Activated naive CD4-positive, alpha-beta T cell treated with anti-CD3 and anti-CD28 coated beads, Interleukin-2, amount 10 ng/mL, durations not matched to agents 7 days and 5 days (primary cell): Measurements from ENCODE around the gene GPRIN3.
"Not testable (repeated sequence)": the region's sequence is repeated elsewhere in the genome, so short reads cannot be mapped to it uniquely, and the experiment has no call there.

Experiments used
- CTCF ChIA-PET: fragments of 350-600 bp; sonication (Branson Sonifier 250); formaldehyde crosslinking; loops from one replicate; lab custom pipeline; 2021; ENCODE audit warnings: antibody characterized with exemption; lab: Charles Lee
- DNase-seq: peaks from one replicate; pipeline ENCODE4 v3.0.0-alpha.2; 2020
- H3K27ac Mint-ChIP-seq: one replicate; pipeline ENCODE4 v1.8.0; 2021; ENCODE audit warnings: mild to moderate bottlenecking, moderate library complexity, mixed read lengths
- H3K27me3 Mint-ChIP-seq: one replicate; pipeline ENCODE4 v1.8.0; 2021; ENCODE audit warnings: mild to moderate bottlenecking, mixed read lengths
- H3K36me3 Mint-ChIP-seq: one replicate; pipeline ENCODE4 v1.8.0; 2021; ENCODE audit warnings: mixed read lengths
- H3K4me1 Mint-ChIP-seq: one replicate; pipeline ENCODE4 v1.8.0; 2021; ENCODE audit warnings: mixed read lengths
- H3K4me3 Mint-ChIP-seq: one replicate; pipeline ENCODE4 v1.8.0; 2021; ENCODE audit warnings: mild to moderate bottlenecking, moderate library complexity, mixed read lengths
- H3K9me3 Mint-ChIP-seq: one replicate; pipeline ENCODE4 v1.8.0; 2021; ENCODE audit warnings: mixed read lengths

Gene GPRIN3

GRCh38 chr4:89331686-89332544 is 24.3 kb upstream of the GPRIN3 start:
- no peak for DNase-seq
- H3K4me1 Mint-ChIP-seq: peaks cover 7% of the 10 kb centered on the region
- H3K9me3 Mint-ChIP-seq: peaks cover 11% of the 10 kb centered on the region
- no peaks in the 10 kb centered on the region for H3K27me3 Mint-ChIP-seq
- H3K36me3 Mint-ChIP-seq: peaks cover 17% of the 10 kb centered on the region
- no peak overlapping the region for H3K27ac Mint-ChIP-seq
- CTCF ChIA-PET: interaction anchor here (1.2 kb wide), 1 partner anchor 106 kb away, joined by 3 read pairs; no protein-coding TSS in a partner anchor
- H3K4me3 Mint-ChIP-seq: no peak overlapping the region

DNA sequence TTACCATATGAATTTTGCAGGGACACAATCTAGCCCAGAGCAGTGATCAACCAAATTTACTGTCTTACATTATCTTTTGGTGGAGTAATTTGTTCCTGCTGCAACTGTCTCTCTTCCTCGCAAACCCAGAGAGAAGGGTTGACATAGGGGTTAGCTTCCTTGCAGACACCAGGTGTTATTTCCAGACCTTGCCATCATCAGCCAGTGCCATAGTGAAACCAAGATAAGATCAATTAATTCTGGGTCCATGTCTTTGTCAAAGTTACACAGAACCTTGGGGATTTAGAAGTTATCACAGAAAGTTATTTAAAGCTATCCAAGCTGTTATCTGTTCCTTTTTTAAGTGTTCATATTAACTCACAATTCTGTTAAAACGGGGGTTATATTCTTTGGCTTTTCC is 23.6 kb upstream of the GPRIN3 start:
- Mint-ChIP-seq H3K36me3 (peaks cover 17% of the 10 kb centered on the region), H3K4me3 (no peak overlapping the region), H3K4me1 (peaks cover 7% of the 10 kb centered on the region), H3K27ac (no peak overlapping the region), H3K27me3 (no peaks in the 10 kb centered on the region), H3K9me3 (peaks cover 11% of the 10 kb centered on the region)
- no peak for DNase-seq
- CTCF ChIA-PET: interaction anchor here (1.2 kb wide), 1 partner anchor 106 kb away, joined by 3 read pairs; no protein-coding TSS in a partner anchor

GRCh38 chr4:89329280-89329679 is 21.7 kb upstream of the GPRIN3 start:
- no peak for DNase-seq
- peaks cover 10% of the 10 kb centered on the region for H3K4me1 Mint-ChIP-seq
- CTCF ChIA-PET: interaction anchor here (1.1 kb wide), 1 partner anchor 29 kb away, joined by 3 read pairs; no protein-coding TSS in a partner anchor
- H3K27me3 Mint-ChIP-seq: no peaks in the 10 kb centered on the region
- no peak overlapping the region for H3K27ac Mint-ChIP-seq
- H3K9me3 Mint-ChIP-seq: peaks cover 11% of the 10 kb centered on the region
- H3K36me3 Mint-ChIP-seq: peaks cover 14% of the 10 kb centered on the region
- no peak overlapping the region for H3K4me3 Mint-ChIP-seq

DNA sequence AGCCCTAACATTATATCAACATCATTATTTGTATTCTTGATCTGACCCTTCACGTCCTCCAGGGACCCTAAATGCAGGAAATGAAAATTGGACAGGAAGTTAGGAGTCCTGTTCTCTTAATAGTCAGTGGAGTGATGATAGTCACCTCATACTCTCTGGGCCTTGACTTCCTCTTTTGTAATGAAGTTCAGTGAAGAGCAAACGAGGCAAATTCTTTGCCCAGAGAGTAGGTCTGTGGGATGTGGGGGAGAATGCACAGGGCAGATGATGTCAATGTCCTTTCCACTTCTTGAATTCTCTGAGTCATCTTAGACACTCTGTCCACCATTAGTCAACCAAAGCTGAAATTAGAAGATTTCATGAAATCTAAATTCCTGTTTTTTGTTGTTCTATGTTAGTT is 17.1 kb upstream of the GPRIN3 start:
- CTCF ChIA-PET: interaction anchor here (0.9 kb wide), 1 partner anchor 16 kb away, joined by 3 read pairs; no protein-coding TSS in a partner anchor
- peaks cover 9% of the 10 kb centered on the region for H3K4me1 Mint-ChIP-seq
- H3K27ac Mint-ChIP-seq: no peak overlapping the region
- H3K9me3 Mint-ChIP-seq: peaks cover 13% of the 10 kb centered on the region
- H3K36me3 Mint-ChIP-seq: peaks cover 14% of the 10 kb centered on the region
- H3K4me3 Mint-ChIP-seq: no peak overlapping the region
- no peaks in the 10 kb centered on the region for H3K27me3 Mint-ChIP-seq
- DNase-seq: no peak

DNA sequence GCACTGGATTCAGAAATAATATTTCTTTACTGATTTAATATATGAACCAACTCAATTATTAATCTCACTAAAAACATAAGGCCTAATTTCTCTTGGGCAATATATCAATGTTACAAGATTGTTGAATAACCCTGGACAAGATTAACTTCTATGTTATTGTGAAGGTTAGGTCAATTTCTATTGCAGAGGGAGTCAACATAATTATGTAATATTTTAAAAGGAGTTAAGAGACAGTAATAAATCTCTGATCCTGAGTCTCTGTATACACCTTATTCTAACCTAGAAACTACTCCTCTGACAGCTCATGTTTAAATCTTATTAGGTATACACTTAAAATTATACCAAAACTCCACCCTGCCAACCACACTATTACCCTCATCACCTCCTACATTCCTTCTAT is 15.1 kb upstream of the GPRIN3 start:
- H3K4me1 Mint-ChIP-seq: peaks cover 26% of the 10 kb centered on the region
- H3K9me3 Mint-ChIP-seq: peaks cover 9% of the 10 kb centered on the region
- CTCF ChIA-PET: no interaction called here
- peaks cover 13% of the 10 kb centered on the region for H3K36me3 Mint-ChIP-seq
- H3K27ac Mint-ChIP-seq: no peak overlapping the region
- H3K27me3 Mint-ChIP-seq: no peaks in the 10 kb centered on the region
- no peak overlapping the region for H3K4me3 Mint-ChIP-seq
- no peak for DNase-seq

DNA sequence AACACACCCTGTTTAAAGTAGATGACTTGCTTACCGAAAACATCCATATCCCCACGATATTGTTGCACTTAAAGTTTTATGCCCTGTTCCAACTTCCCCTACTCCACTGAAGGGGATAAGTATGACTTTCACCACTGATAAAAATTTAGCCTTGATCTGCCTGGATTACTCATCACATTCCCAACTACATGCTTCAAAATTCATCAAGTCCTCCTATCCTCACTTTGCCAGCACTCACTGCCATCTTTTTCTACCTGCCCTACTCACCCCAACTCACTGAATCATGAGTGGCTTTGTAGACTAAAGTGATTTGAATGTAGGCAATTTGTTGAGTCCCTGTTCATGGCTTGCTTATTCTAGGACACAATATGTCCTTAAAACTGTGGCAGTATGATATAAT is 12.2 kb upstream of the GPRIN3 start:
- Mint-ChIP-seq H3K4me3 (no peak overlapping the region), H3K27ac (no peak overlapping the region), H3K27me3 (no peaks in the 10 kb centered on the region), H3K36me3 (peaks cover 9% of the 10 kb centered on the region), H3K4me1 (peaks cover 44% of the 10 kb centered on the region), H3K9me3 (peaks cover 5% of the 10 kb centered on the region)
- no peak for DNase-seq
- CTCF ChIA-PET: no interaction called here

- H3K36me3 Mint-ChIP-seq: peaks cover 9% of the 10 kb centered on the region
- CTCF ChIA-PET: interaction anchor here (1.0 kb wide), 1 partner anchor 8 kb away, joined by 3 read pairs; no protein-coding TSS in a partner anchor
- peak; percentile 23 for DNase-seq
Measured at GRCh38 chr4:89316931-89317366, 9.3 kb upstream of the GPRIN3 start.

DNA sequence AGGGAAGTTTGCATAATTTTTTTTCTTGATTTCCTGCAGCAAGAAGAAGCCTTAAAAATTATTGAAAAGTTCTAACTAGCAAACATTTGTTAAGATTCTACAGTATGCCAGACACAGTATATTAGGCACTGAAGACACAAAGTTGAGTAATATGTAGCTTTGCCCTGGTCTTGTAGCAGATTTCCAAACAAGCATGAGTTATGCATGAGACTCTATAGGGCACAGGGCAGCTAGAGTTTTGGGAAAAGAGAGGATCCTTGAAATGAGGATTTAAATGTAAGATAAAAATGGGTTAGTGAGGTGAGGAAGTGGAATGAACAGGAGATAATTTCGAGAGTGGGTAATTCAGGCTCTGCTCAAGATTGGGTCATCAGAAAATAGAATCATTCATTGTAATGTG is 8.6 kb upstream of the GPRIN3 start:
- CTCF ChIA-PET: no interaction called here

More at GRCh38 chr4:89316931-89317366, 9.3 kb upstream of the GPRIN3 start:
- H3K27ac Mint-ChIP-seq: peak overlapping the region; percentile 92
- peaks cover 4% of the 10 kb centered on the region for H3K27me3 Mint-ChIP-seq
- peak overlapping the region; percentile 45 for H3K4me3 Mint-ChIP-seq
- peaks cover 41% of the 10 kb centered on the region for H3K4me1 Mint-ChIP-seq
- peaks cover 5% of the 10 kb centered on the region for H3K9me3 Mint-ChIP-seq

DNA sequence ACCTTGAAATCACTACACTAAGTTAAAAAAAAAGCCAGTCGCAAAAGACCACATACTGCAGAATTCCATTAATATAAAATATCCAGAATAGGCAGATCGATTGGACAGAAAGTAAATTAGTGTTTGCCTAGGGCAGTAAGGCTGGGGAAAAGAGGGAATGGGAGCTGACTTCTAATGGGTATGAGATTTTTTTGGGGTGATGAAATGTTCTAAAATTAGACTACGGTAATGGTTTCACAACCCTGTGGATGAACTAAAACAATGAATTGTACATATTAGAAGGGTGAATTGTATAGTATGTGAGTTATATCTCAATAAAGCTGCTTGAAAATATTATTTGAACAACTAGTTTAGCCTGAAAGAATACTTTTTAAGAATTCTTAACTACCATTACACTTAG is 6.7 kb upstream of the GPRIN3 start:
- peaks cover 50% of the 10 kb centered on the region for H3K4me1 Mint-ChIP-seq
- H3K36me3 Mint-ChIP-seq: peaks cover 4% of the 10 kb centered on the region

More for the DNA sequence above, 8.6 kb upstream of the GPRIN3 start:
- no peak for DNase-seq
- peaks cover 9% of the 10 kb centered on the region for H3K36me3 Mint-ChIP-seq
- H3K9me3 Mint-ChIP-seq: peaks cover 5% of the 10 kb centered on the region
- H3K4me1 Mint-ChIP-seq: peaks cover 45% of the 10 kb centered on the region
- peak overlapping the region; percentile 92 for H3K27ac Mint-ChIP-seq
- no peak overlapping the region for H3K4me3 Mint-ChIP-seq
- H3K27me3 Mint-ChIP-seq: peaks cover 4% of the 10 kb centered on the region

DNA sequence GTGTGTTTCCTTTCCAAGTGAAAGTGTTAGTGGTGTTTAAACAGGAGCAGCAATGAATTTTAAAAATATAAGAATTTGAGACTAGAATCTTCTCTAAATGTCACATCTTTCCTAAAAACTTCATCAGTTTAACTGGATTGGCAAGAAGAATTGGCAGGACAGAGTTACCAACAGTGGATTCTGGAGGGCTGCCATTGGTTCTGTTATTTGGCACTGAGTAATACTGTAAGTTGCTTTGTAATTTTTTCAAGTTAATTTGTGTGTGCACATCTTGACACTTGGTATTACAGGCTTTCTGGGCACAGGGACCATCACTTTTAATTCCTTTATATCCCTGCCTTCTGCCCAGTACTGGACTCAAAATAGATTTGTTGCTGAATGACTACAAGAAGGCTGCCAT is 4.5 kb upstream of the GPRIN3 start:
- H3K27ac Mint-ChIP-seq: no peak overlapping the region
- peaks cover 4% of the 10 kb centered on the region for H3K27me3 Mint-ChIP-seq
- CTCF ChIA-PET: interaction anchor here (1.9 kb wide), 1 partner anchor 12 kb away, joined by 5 read pairs; no protein-coding TSS in a partner anchor
- H3K36me3 Mint-ChIP-seq: peaks cover 1% of the 10 kb centered on the region
- no peak for DNase-seq
- no peaks in the 10 kb centered on the region for H3K9me3 Mint-ChIP-seq
- H3K4me1 Mint-ChIP-seq: peaks cover 40% of the 10 kb centered on the region
- no peak overlapping the region for H3K4me3 Mint-ChIP-seq

More for the DNA sequence above, 6.7 kb upstream of the GPRIN3 start:
- Mint-ChIP-seq H3K27me3 (peaks cover 4% of the 10 kb centered on the region), H3K4me3 (no peak overlapping the region), H3K9me3 (no peaks in the 10 kb centered on the region), H3K27ac (no peak overlapping the region)
- CTCF ChIA-PET: interaction anchor here (1.2 kb wide), 1 partner anchor 81 kb away, joined by 3 read pairs; no protein-coding TSS in a partner anchor
- DNase-seq: no peak

DNA sequence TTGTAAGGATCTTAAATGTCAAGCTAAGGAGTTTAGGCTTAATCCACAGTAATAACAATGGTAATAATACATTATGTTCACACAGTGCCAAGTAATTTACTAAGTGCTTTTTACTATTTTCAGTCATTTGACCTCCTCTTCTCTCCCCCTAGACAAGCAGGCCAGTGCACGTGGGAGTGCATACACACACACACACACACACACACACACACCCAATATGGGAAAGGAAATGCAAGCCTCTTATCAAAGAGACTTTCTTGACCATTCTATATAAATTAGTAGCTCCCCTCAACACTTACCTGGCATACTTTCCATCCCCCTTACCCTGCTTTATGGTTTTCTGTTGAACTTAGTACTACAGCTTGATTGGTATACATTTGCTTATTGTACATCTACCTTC is 3.8 kb upstream of the GPRIN3 start:
- Mint-ChIP-seq H3K27ac (no peak overlapping the region), H3K36me3 (peaks cover 5% of the 10 kb centered on the region), H3K4me3 (no peak overlapping the region), H3K4me1 (peaks cover 34% of the 10 kb centered on the region), H3K9me3 (no peaks in the 10 kb centered on the region), H3K27me3 (peaks cover 4% of the 10 kb centered on the region)
- DNase-seq: no peak
- CTCF ChIA-PET: interaction anchor here (1.9 kb wide), 1 partner anchor 12 kb away, joined by 5 read pairs; no protein-coding TSS in a partner anchor

DNA sequence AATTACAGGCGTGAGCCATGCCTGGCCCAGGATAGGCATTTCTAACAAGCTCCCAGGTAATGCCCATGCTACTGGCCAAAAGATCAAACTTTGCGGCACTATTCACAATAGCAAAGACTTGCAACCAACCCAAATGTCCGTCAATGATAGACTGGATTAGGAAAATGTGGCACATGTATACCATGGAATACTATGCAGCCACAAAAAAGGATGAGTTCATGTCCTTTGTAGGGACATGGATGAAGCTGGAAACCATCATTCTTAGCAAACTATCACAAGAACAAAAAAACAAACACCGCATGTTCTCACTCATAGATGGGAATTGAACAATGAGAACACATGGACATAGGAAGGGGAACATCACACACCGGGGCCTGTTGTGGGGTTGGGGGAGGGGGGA is 1.6 kb upstream of the GPRIN3 start:
- not testable (repeated sequence) for H3K27me3 Mint-ChIP-seq, DNase-seq, H3K27ac Mint-ChIP-seq, H3K9me3 Mint-ChIP-seq
- peaks cover 38% of the 10 kb centered on the region for H3K4me1 Mint-ChIP-seq
- CTCF ChIA-PET: interaction anchor here (0.7 to 1.6 kb wide), 3 partner anchors 17 to 127 kb away, joined by 3 to 7 read pairs (median 5); no protein-coding TSS in a partner anchor
- H3K4me3 Mint-ChIP-seq: peak overlapping the region; percentile 5
- peaks cover 22% of the 10 kb centered on the region for H3K36me3 Mint-ChIP-seq

- Mint-ChIP-seq H3K4me3 (peak overlapping the region; percentile 86), H3K4me1 (peaks cover 46% of the 10 kb centered on the region), H3K27me3 (peaks cover 4% of the 10 kb centered on the region), H3K27ac (peak overlapping the region; percentile 88), H3K36me3 (peaks cover 29% of the 10 kb centered on the region), H3K9me3 (no peaks in the 10 kb centered on the region)
- DNase-seq: no peak
- CTCF ChIA-PET: interaction anchor here (0.7 to 1.6 kb wide), 6 partner anchors 9 to 128 kb away, joined by 3 to 7 read pairs (median 6); no protein-coding TSS in a partner anchor
Measured at GRCh38 chr4:89308161-89308500, 531 bp upstream of the GPRIN3 start.

DNA sequence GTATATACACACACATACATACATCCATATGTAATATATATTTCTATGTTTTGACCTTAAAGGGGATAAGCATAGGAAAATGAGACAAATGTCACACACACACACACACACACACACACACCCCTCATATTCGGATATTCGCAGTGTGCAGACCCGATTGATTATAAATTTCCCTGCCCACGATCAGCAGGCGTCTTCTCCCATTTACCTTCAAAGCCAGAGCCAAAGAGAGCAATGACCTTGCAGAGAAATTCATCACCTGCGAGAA is 488 bp downstream of the GPRIN3 start:
- peak overlapping the region; percentile 86 for H3K4me3 Mint-ChIP-seq
- H3K27ac Mint-ChIP-seq: peak overlapping the region; percentile 88
- CTCF ChIA-PET: interaction anchor here (1.4 kb wide), 1 partner anchor 80 kb away, joined by 6 read pairs; no protein-coding TSS in a partner anchor
- no peaks in the 10 kb centered on the region for H3K9me3 Mint-ChIP-seq
- no peaks in the 10 kb centered on the region for H3K27me3 Mint-ChIP-seq
- no peak for DNase-seq
- peaks cover 52% of the 10 kb centered on the region for H3K4me1 Mint-ChIP-seq
- peaks cover 34% of the 10 kb centered on the region for H3K36me3 Mint-ChIP-seq
